H9 (cell line): Measurements from ENCODE around the gene PACSIN2. TPM values are rescaled to one million over a fixed set of nuclear protein-coding genes. Genes with fewer than 3 reads are reported as not detected.

Experiments used
- DNase-seq: peaks from one replicate; pipeline ENCODE4 v3.0.0-alpha.2; 2017
- H2AFZ ChIP-seq: one replicate; pipeline ENCODE4 v1.6.1; 2013; ENCODE audit warnings: mild to moderate bottlenecking, low read length, control low read depth, moderate library complexity
- H2AK5ac ChIP-seq: 2 replicates; pipeline ENCODE4 v1.6.1; 2013; ENCODE audit warnings: low read length, control low read depth, mixed read lengths; ENCODE audit not compliant: insufficient read length
- H2BK120ac ChIP-seq: one replicate; pipeline ENCODE4 v1.6.1; 2013; ENCODE audit warnings: low read depth, mild to moderate bottlenecking, low read length, control low read depth, inconsistent platforms; ENCODE audit not compliant: poor library complexity, severe bottlenecking
- H2BK12ac ChIP-seq: 2 replicates; pipeline ENCODE4 v1.6.1; 2013; ENCODE audit warnings: low read length, control low read depth, mixed read lengths, low read depth; ENCODE audit not compliant: insufficient read length
- H2BK15ac ChIP-seq: 2 replicates; pipeline ENCODE4 v1.6.1; 2013; ENCODE audit warnings: low read depth, low read length, control low read depth
- H2BK20ac ChIP-seq: one replicate; pipeline ENCODE4 v1.6.1; 2013; ENCODE audit warnings: low read depth, mild to moderate bottlenecking, low read length, control low read depth, inconsistent platforms; ENCODE audit not compliant: poor library complexity, severe bottlenecking
- H2BK5ac ChIP-seq: 2 replicates; pipeline ENCODE4 v1.6.1; 2013; ENCODE audit warnings: low read length, control low read depth, mixed read lengths; ENCODE audit not compliant: insufficient read length
- H3K14ac ChIP-seq: 2 replicates; pipeline ENCODE4 v1.6.1; 2013; ENCODE audit warnings: low read length, control low read depth; ENCODE audit not compliant: insufficient read depth
- H3K18ac ChIP-seq: 2 replicates; pipeline ENCODE4 v1.6.1; 2013; ENCODE audit warnings: low read depth, mild to moderate bottlenecking, mixed read lengths, low read length, control low read depth; ENCODE audit not compliant: insufficient read length
- H3K23ac ChIP-seq: 2 replicates; pipeline ENCODE4 v1.6.1; 2013; ENCODE audit warnings: low read length, control low read depth, mixed read lengths, low read depth; ENCODE audit not compliant: insufficient read length
- H3K23me2 ChIP-seq: 2 replicates; pipeline ENCODE4 v1.6.1; 2013; ENCODE audit warnings: low read depth, mild to moderate bottlenecking, mixed read lengths, low read length, control low read depth; ENCODE audit not compliant: insufficient read length, poor library complexity, severe bottlenecking
- H3K27ac ChIP-seq: 2 replicates; pipeline ENCODE4 v1.5.1; 2013; ENCODE audit warnings: low read length, control low read depth, mixed read lengths, low read depth; ENCODE audit not compliant: insufficient read length
- H3K27me3 ChIP-seq: 2 replicates; pipeline ENCODE4 v1.6.1; 2013; ENCODE audit warnings: low read length, control low read depth, inconsistent platforms; ENCODE audit not compliant: insufficient read depth
- H3K4ac ChIP-seq: 2 replicates; pipeline ENCODE4 v1.6.1; 2013; ENCODE audit warnings: low read depth, mild to moderate bottlenecking, control low read depth, inconsistent platforms, low read length, moderate library complexity
- H3K4me1 ChIP-seq: 2 replicates; pipeline ENCODE4 v1.6.1; 2013; ENCODE audit warnings: low read length, control low read depth, inconsistent platforms; ENCODE audit not compliant: insufficient read depth
- H3K4me2 ChIP-seq: 2 replicates; pipeline ENCODE4 v1.6.1; 2013; ENCODE audit warnings: low read length, control low read depth, mixed read lengths; ENCODE audit not compliant: insufficient read length, insufficient read depth
- H3K56ac ChIP-seq: 2 replicates; pipeline ENCODE4 v1.6.1; 2013; ENCODE audit warnings: low read depth, mild to moderate bottlenecking, mixed read lengths, low read length, control low read depth; ENCODE audit not compliant: insufficient read length
- H3K79me1 ChIP-seq: 2 replicates; pipeline ENCODE4 v1.6.1; 2013; ENCODE audit warnings: low read depth, mild to moderate bottlenecking, moderate library complexity, low read length, control low read depth, inconsistent platforms; ENCODE audit not compliant: insufficient read depth, poor library complexity, severe bottlenecking
- H3K79me2 ChIP-seq: 2 replicates; pipeline ENCODE4 v1.6.1; 2013; ENCODE audit warnings: low read length, control low read depth, inconsistent platforms; ENCODE audit not compliant: insufficient read depth
- H3K9ac ChIP-seq: 2 replicates; pipeline ENCODE4 v1.6.1; 2013; ENCODE audit warnings: low read length, control low read depth, mixed read lengths; ENCODE audit not compliant: insufficient read length; ENCODE audit errors: extremely low read depth
- H3K9me3 ChIP-seq: one replicate; pipeline ENCODE4 v1.6.1; 2013; ENCODE audit warnings: low read depth, low read length, inconsistent platforms; ENCODE audit not compliant: control insufficient read depth
- H3T11ph ChIP-seq: one replicate; pipeline ENCODE4 v1.6.1; 2013; ENCODE audit warnings: mild to moderate bottlenecking, low read length, control low read depth, inconsistent platforms
- H4K20me1 ChIP-seq: one replicate; pipeline ENCODE4 v1.6.1; 2013; ENCODE audit not compliant: control insufficient read depth, insufficient read length, insufficient read depth
- H4K5ac ChIP-seq: 2 replicates; pipeline ENCODE4 v1.6.1; 2013; ENCODE audit warnings: low read depth, mild to moderate bottlenecking, mixed read lengths, low read length, control low read depth; ENCODE audit not compliant: insufficient read length
- H4K8ac ChIP-seq: replicated peaks from 2 replicates; pipeline ENCODE4 v1.6.1; 2013; ENCODE audit warnings: low read length, control low read depth, mixed read lengths, low read depth; ENCODE audit not compliant: insufficient read length
- H4K91ac ChIP-seq: 2 replicates; pipeline ENCODE4 v1.6.1; 2013; ENCODE audit warnings: low read depth, mild to moderate bottlenecking, moderate library complexity, mixed read lengths, low read length, control low read depth; ENCODE audit not compliant: insufficient read length
- H3K27ac Mint-ChIP-seq, 3 experiments: 2 replicates in 2 of 3; 3 replicates in 1 of 3; pipeline ENCODE4 v1.8.0; 2020 to 2021; ENCODE audit warnings: mixed read lengths in 3 of 3, mild to moderate bottlenecking in 1 of 3, moderate library complexity in 1 of 3
- H3K27me3 Mint-ChIP-seq: 2 replicates; pipeline ENCODE4 v1.8.0; 2021; ENCODE audit warnings: low read depth, mild to moderate bottlenecking, moderate library complexity, mixed read lengths
- H3K36me3 Mint-ChIP-seq, 3 experiments: 2 replicates in 2 of 3; 3 replicates in 1 of 3; pipeline ENCODE4 v1.8.0; 2020 to 2021; ENCODE audit warnings: low read depth in 3 of 3, mixed read lengths in 3 of 3; ENCODE audit not compliant: insufficient read depth in 1 of 3
- H3K4me1 Mint-ChIP-seq, 2 experiments: 2 replicates each; pipeline ENCODE4 v1.8.0; 2020; ENCODE audit warnings: mixed read lengths in 2 of 2
- H3K4me3 Mint-ChIP-seq, 2 experiments: 2 replicates in 1 of 2; 3 replicates in 1 of 2; pipeline ENCODE4 v1.8.0; 2020 to 2021; ENCODE audit warnings: mild to moderate bottlenecking in 2 of 2, mixed read lengths in 2 of 2, moderate library complexity in 1 of 2
- H3K9me3 Mint-ChIP-seq, 2 experiments: 2 replicates in 1 of 2; 3 replicates in 1 of 2; pipeline ENCODE4 v1.8.0; 2020; ENCODE audit warnings: mild to moderate bottlenecking in 2 of 2, mixed read lengths in 2 of 2, moderate library complexity in 1 of 2
- CTCF ChIP-seq: fragments of 200-600 bp; sonication (generic); conservative IDR thresholded peaks from 3 replicates; pipeline ENCODE4 v1.8.0; 2021; ENCODE audit warnings: antibody characterized with exemption, mild to moderate bottlenecking
- total RNA-seq: library from RNA; stranded (reverse); gene quantifications from 2 replicates; pipeline ENCODE4 v1.2.1, GENCODE V29; 2021

PACSIN2 gene
- total RNA-seq, 1 experiment from 2014 or later: 62.3 TPM

- Histone ChIP-seq H2BK12ac (no peak overlapping the region), H4K5ac (no peak overlapping the region), H3K23ac (no peak overlapping the region), H2BK20ac (no peak overlapping the region), H3K79me2 (peaks cover 9% of the 10 kb centered on the region; the same call in 1 of the 2 replicates), H3T11ph (no peak overlapping the region), H3K27me3 (no peaks in the 10 kb centered on the region), H4K8ac (no peak overlapping the region), H3K14ac (no peak overlapping the region), H2BK5ac (no peak overlapping the region), H3K79me1 (peaks cover 3% of the 10 kb centered on the region), H3K18ac (no peak overlapping the region), H4K91ac (no peak overlapping the region), H3K56ac (no peak overlapping the region), H3K9me3 (no peaks in the 10 kb centered on the region), H2BK120ac (no peak overlapping the region), H4K20me1 (no peaks in the 10 kb centered on the region), H3K27ac (no peak overlapping the region), H3K9ac (no peak overlapping the region), H2AK5ac (no peak overlapping the region), H3K4me1 (peaks cover 5% of the 10 kb centered on the region; the same call in 1 of the 2 replicates), H3K4me2 (no peak overlapping the region), H2AFZ (no peak overlapping the region), H3K4ac (no peak overlapping the region), H2BK15ac (no peak overlapping the region), H3K23me2 (no peaks in the 10 kb centered on the region)
- Mint-ChIP-seq H3K27me3 (no peaks in the 10 kb centered on the region), H3K9me3 (peaks cover 0 to 2% of the 10 kb centered on the region in 2 experiments; a peak in 1 of 5 replicates), H3K4me1 (peaks cover 44 to 50% of the 10 kb centered on the region in 2 experiments), H3K27ac (no peak overlapping the region), H3K4me3 (no peak overlapping the region), H3K36me3 (peaks cover 2 to 12% (median 5%) of the 10 kb centered on the region in 3 experiments; a peak in 3 of 7 replicates)
- TF ChIP-seq CTCF: no peak
- no peak for DNase-seq
These were observed 31.5 kb downstream of the PACSIN2 start for GRCh38 chr22:42983470-42983869.
